PFSK-1 (cell line): Measurements from ENCODE around the gene ELMO1.

ENCODE experiments used
- FOXP2 ChIP-seq: optimal IDR thresholded peaks from 2 replicates; pipeline ENCODE3; 2011; ENCODE audit warnings: borderline replicate concordance, control low read depth, inconsistent platforms; ENCODE audit not compliant: insufficient read depth; ENCODE audit errors: extremely low read length, extremely low read depth
- POLR2AphosphoS5 ChIP-seq: IDR thresholded peaks from 2 replicates; pipeline ENCODE4 v1.6.1; 2012; ENCODE audit warnings: low read depth, mild to moderate bottlenecking, control low read depth, low read length, moderate library complexity
- REST ChIP-seq, 2 experiments: IDR thresholded peaks; 2 replicates each; pipeline versions ENCODE4 v1.6.1 to v1.8.0; 2011 to 2012; ENCODE audit warnings: low read depth in 2 of 2, low read length in 2 of 2, control low read depth in 1 of 2, inconsistent platforms in 1 of 2, mild to moderate bottlenecking in 1 of 2, moderate library complexity in 1 of 2; ENCODE audit not compliant: insufficient read depth in 1 of 2
- SIN3A ChIP-seq: IDR thresholded peaks from 2 replicates; pipeline ENCODE4 v1.6.1; 2012; ENCODE audit warnings: mild to moderate bottlenecking, low read length, moderate library complexity, borderline replicate concordance; ENCODE audit not compliant: insufficient read depth
- TAF1 ChIP-seq: IDR thresholded peaks from 2 replicates; pipeline ENCODE4 v1.6.1; 2012; ENCODE audit warnings: low read length, control low read depth, borderline replicate concordance; ENCODE audit not compliant: insufficient read depth

DNA sequence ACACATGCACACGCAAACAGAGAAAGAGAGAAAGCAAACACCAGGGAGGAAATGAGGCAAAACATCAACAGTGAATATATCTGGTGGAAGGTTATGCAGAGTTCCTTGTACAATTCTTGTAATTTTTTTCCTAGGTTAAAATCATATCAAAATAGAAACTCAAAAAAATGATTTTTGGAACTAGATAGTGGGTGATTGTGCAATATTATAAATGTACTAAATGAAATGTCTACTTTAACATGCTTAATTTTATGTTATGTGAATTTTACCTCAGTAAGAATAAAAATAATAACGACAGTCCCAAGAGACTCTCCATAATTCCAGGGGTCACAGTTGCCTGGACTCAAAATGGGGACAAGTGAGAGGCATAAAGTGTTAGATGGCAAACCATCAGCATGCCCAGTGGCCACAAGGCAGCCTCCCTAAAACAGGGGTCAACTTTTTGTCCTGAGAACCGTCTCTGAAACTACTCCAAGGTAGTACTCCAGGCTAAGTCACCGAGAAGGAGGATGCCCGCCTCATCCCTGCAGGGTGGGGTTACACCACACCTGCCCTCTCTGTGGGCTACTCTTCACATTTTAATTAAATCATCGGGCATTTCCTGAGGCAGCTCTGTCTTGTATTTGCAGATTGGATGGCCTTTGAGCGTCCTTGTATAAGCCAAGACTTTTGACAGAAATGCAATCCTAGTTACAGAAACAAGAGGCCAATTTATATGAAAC lies 267.7 kb downstream of the ELMO1 start:
- TF ChIP-seq POLR2AphosphoS5 (no peak), SIN3A (no peak), TAF1 (no peak), REST (IDR thresholded peaks at IDR 0.05; ENCODE audit: insufficient read depth in 1 of 2, low read depth in 2 of 2, low read length in 2 of 2) (no peak), FOXP2 (no peak)
